ENCODE data around the gene ATP5ME. TPM values are rescaled to one million over a fixed set of nuclear protein-coding genes. Genes with fewer than 3 reads are reported as not detected.

ATP5ME gene
- total RNA-seq, 2 experiments from 2014 or later: 213 to 231 TPM

DNA sequence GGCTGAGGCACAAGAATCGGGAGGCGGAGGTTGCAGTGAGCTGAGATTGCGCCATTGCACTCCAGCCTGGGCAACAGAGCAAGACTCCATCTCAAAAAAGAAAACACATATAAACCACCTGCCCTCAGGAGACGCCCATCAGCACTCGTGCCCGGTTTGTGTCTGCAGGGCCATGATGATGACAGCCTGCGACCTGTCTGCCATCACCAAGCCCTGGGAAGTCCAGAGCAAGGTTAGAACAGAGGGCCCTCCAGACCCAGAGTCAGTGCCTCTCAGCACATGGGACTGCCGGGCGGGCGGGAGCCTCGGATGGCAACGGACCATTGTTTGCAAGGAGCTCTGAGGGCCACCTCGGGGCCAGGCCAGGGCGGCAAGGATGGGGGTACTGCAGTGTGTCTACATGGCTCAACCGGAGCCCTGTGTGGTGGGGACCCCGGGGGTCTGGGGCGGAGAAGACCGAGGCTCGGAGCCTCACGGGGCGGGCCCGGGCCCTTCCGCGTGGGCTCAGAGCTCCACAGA, 9.3 kb downstream of the ATP5ME start:
- CTCF ChIA-PET: interaction anchor here (1.1 to 2.9 kb wide), 4 partner anchors 8 to 77 kb away, joined by 4 to 21 read pairs (median 6); partner anchors contain the start of genes ATP5ME and MYL5
- Mint-ChIP-seq H3K4me1 (peaks cover 9% of the 10 kb centered on the region), H3K27me3 (no peaks in the 10 kb centered on the region), H3K36me3 (peaks cover 16% of the 10 kb centered on the region), H3K27ac (peak overlapping the region; percentile 91), H3K4me3 (peak overlapping the region; percentile 79), H3K9me3 (ENCODE audit: low read depth) (peaks cover 4% of the 10 kb centered on the region)
- DNase-seq (no peak), ATAC-seq (no peak)

DNA sequence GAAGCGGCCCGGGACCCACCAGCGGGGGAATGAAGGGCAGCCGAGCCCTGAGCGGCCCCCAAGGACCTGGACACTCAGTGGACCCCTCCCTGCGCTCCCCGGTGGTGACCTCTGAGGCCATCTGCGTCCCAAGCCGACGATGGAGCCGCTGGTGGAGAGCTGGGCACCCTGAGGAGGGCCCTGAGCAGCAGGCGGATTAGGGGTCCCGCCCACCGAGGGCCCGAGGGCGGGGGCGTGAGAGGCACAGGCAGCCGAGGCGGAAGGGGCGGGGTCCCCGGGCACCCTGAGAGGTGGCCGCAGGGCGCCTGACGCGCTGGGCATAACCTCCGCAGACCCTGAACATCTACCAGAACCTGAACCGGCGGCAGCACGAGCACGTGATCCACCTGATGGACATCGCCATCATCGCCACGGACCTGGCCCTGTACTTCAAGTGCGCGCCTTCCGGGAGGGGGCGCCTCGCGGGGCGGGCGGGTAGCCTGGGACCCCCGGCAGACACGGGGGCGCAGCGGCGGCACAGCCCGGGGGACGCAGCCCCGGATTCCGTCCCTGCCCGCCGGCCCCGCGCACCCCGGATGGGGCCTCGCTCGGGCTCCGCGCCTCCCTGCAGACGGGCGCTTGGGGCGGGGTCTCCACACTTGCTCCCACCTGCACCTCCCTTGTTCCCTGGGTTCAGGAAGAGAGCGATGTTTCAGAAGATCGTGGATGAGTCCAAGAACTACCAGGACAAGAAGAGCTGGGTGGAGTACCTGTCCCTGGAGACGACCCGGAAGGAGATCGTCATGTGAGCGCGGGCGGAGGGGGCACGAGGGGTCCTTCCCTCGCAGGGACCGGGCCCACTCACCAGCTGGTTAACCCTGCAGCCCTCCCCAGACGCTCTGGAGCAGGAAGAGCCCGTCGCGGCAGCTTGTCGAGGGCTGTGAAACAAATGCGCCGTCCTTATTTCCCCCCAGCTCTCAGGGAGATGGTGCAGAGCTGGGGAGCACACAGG, 10.3 kb downstream of the ATP5ME start:
- peak overlapping the region; percentile 79 for H3K4me3 Mint-ChIP-seq
- ATAC-seq (peak; percentile 90), DNase-seq (peak; percentile 86)
- peaks cover 17% of the 10 kb centered on the region for H3K36me3 Mint-ChIP-seq
- peaks cover 9% of the 10 kb centered on the region for H3K4me1 Mint-ChIP-seq
- H3K9me3 Mint-ChIP-seq (ENCODE audit: low read depth): peaks cover 5% of the 10 kb centered on the region
- H3K27ac Mint-ChIP-seq: peak overlapping the region; percentile 91
- no peaks in the 10 kb centered on the region for H3K27me3 Mint-ChIP-seq
- CTCF ChIA-PET: interaction anchor here (0.5 to 2.9 kb wide), 8 partner anchors 10 to 421 kb away, joined by 3 to 21 read pairs (median 4); partner anchors contain the start of genes ATP5ME and MYL5

- Mint-ChIP-seq H3K4me1 (peaks cover 9% of the 10 kb centered on the region), H3K27me3 (no peaks in the 10 kb centered on the region), H3K4me3 (peak overlapping the region; percentile 79), H3K27ac (peak overlapping the region; percentile 78), H3K36me3 (peaks cover 17% of the 10 kb centered on the region), H3K9me3 (ENCODE audit: low read depth) (peaks cover 5% of the 10 kb centered on the region)
- ATAC-seq (peak; percentile 4), DNase-seq (no peak)
- CTCF ChIA-PET: interaction anchor here (0.6 to 2.9 kb wide), 2 partner anchors 10 to 157 kb away, joined by 3 to 21 read pairs; partner anchors contain the start of genes ATP5ME and MYL5
These were observed 11.0 kb downstream of the ATP5ME start for GRCh38 chr4:663046-663437.

- Mint-ChIP-seq H3K36me3 (peaks cover 17% of the 10 kb centered on the region), H3K4me3 (peak overlapping the region; percentile 24), H3K4me1 (peaks cover 9% of the 10 kb centered on the region), H3K9me3 (ENCODE audit: low read depth) (peaks cover 5% of the 10 kb centered on the region), H3K27me3 (no peaks in the 10 kb centered on the region), H3K27ac (no peak overlapping the region)
- ATAC-seq: no peak
- no peak for DNase-seq
- CTCF ChIA-PET: interaction anchor here (2.9 kb wide), 1 partner anchor 11 kb away, joined by 21 read pairs; the partner anchor contains the start of genes ATP5ME and MYL5
These were observed 12.0 kb downstream of the ATP5ME start for GRCh38 chr4:661881-662761.

DNA sequence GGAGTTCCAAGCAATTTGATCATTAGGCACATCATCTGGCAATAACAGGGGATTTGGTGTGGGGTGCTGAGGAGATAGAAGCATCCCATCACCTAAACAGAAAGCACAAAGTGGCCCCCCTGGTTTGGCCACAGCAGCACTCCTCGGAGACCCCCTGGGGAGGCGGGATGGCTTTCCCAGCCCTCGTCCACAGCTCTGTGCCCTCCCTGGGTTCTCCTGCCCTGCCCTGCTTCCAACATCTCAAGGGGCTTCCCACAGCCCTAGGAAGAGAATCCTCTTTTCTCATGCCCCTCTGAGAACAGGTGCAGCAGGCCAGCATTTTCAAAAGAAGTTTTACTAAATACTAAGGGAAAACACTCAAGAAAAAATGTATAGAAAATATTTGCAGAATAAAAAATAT, 12.8 kb downstream of the ATP5ME start:
- H3K4me1 Mint-ChIP-seq: peaks cover 9% of the 10 kb centered on the region
- H3K36me3 Mint-ChIP-seq: peaks cover 17% of the 10 kb centered on the region
- H3K9me3 Mint-ChIP-seq (ENCODE audit: low read depth): peaks cover 5% of the 10 kb centered on the region
- H3K4me3 Mint-ChIP-seq: peak overlapping the region; percentile 6
- H3K27me3 Mint-ChIP-seq: no peaks in the 10 kb centered on the region
- no peak for ATAC-seq
- H3K27ac Mint-ChIP-seq: no peak overlapping the region
- CTCF ChIA-PET: no interaction called here
- no peak for DNase-seq

DNA sequence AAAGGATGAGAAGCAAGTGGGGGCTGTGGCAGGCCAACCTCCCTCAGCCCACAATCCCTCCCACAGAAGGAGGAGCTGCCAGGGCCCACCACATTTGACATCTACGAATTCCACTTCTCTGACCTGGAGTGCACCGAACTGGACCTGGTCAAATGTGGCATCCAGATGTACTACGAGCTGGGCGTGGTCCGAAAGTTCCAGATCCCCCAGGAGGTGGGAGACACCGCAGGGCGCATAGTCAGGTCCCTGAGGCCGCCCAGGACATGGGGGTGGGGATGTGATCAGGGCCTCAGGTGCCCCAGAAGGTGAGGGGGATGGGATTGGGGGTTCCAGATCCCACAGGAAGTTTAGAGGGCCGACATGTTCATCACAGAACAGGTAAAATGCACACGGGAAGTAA, 13.7 kb downstream of the ATP5ME start:
- no peaks in the 10 kb centered on the region for H3K27me3 Mint-ChIP-seq
- CTCF ChIA-PET: no interaction called here
- peaks cover 7% of the 10 kb centered on the region for H3K9me3 Mint-ChIP-seq (ENCODE audit: low read depth)
- H3K27ac Mint-ChIP-seq: no peak overlapping the region
- H3K36me3 Mint-ChIP-seq: peaks cover 17% of the 10 kb centered on the region
- ATAC-seq: no peak
- no peak overlapping the region for H3K4me3 Mint-ChIP-seq
- peaks cover 8% of the 10 kb centered on the region for H3K4me1 Mint-ChIP-seq
- no peak for DNase-seq

- ATAC-seq (no peak), DNase-seq (no peak)
- H3K36me3 Mint-ChIP-seq: peaks cover 17% of the 10 kb centered on the region
- H3K4me3 Mint-ChIP-seq: no peak overlapping the region
- CTCF ChIA-PET: no interaction called here
- H3K9me3 Mint-ChIP-seq (ENCODE audit: low read depth): peaks cover 7% of the 10 kb centered on the region
- no peak overlapping the region for H3K27ac Mint-ChIP-seq
- peaks cover 7% of the 10 kb centered on the region for H3K4me1 Mint-ChIP-seq
- no peaks in the 10 kb centered on the region for H3K27me3 Mint-ChIP-seq
These were observed 14.2 kb downstream of the ATP5ME start for GRCh38 chr4:659851-660250.

DNA sequence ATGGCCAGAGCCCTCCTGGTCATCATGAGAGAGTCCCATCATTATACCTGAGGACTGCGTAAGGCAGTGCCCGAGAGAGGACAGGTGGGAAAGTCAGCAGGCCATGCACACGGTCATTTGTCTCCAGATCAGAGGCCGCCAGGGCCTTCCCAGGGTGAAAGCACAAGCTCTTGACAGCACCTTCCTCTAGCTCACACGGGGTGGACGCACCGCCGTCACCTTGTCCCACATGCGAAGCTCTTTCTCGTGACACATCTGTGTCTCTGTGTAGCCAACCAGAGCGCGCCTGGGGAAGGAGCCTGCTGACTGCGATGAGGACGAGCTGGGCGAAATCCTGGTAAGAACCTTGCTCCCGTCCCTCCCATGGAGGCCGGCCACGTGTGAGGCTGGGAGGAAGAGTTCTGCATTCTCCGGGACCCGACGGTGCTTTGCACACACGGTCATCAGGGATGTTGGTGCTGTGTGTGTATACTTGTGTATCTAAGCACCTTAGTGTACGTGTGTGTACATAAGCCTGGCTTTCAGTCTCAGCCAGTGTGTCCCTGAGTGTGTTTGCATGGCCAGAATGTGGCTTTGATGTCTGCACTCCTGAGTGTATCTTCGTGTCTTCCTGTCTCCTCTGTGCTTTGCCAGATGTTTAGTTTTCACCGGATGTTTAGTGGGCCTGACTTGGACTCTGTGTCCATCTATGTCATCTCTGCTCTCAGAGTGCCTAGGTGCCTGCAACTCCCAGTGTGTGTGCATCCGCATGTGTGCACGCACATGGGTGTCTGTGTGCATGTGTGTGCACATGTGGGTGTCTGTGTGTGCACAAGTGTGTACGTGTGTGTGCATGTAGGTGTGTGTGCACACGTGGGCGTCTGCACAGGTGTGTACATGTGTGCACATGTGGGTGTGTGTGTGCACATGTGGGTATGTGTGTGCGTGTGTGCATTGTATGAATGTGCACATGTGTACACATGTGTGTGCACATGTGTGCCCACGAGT, 15.1 kb downstream of the ATP5ME start:
- Mint-ChIP-seq H3K27me3 (no peaks in the 10 kb centered on the region), H3K4me1 (peaks cover 2% of the 10 kb centered on the region), H3K4me3 (no peak overlapping the region), H3K27ac (no peak overlapping the region), H3K9me3 (ENCODE audit: low read depth) (peaks cover 7% of the 10 kb centered on the region), H3K36me3 (peaks cover 16% of the 10 kb centered on the region)
- DNase-seq (no peak), ATAC-seq (no peak)
- CTCF ChIA-PET: no interaction called here

DNA sequence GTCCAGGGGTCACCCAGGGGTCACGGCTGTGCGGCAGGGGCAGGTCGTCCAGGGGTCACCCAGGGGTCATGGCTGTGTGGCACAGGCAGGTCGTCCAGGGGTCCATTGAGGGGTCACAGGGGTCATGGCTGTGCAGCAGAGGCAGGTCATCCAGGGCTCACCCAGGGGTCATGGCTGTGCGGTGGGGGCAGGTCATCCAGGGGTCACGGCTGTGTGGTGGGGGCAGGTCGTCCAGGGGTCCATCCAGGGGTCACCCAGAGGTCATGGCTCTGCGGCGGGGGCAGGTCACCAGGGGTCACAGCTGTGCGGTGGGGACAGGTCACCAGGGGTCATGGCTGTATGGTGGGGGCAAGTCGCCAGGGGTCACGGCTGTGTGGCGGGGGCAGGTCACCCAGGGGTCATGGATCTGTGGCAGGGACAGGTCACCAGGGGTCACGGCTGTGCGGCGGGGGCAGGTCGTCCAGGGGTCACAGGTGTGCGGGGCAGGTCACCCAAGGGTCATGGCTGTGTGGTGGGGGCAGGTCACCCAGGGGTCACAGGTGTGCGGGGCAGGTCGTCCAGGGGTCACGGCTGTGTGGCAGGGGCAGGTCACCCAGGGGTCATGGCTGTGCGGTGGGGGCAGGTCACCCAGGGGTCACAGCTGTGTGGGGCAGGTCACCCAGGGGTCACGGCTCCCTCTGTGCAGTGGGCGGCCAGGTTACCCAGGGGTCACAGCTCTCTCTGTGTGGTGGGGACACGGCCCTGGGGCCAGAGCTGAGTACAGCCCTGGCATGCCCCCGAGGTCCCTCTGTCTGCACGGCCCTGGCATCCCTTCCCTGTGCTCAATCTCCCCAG, 16.0 kb downstream of the ATP5ME start:
- peaks cover 7% of the 10 kb centered on the region for H3K9me3 Mint-ChIP-seq (ENCODE audit: low read depth)
- no peak for ATAC-seq
- CTCF ChIA-PET: no interaction called here
- H3K4me3 Mint-ChIP-seq: no peak overlapping the region
- H3K4me1 Mint-ChIP-seq: peaks cover 2% of the 10 kb centered on the region
- peaks cover 16% of the 10 kb centered on the region for H3K36me3 Mint-ChIP-seq
- H3K27me3 Mint-ChIP-seq: no peaks in the 10 kb centered on the region
- no peak overlapping the region for H3K27ac Mint-ChIP-seq
- DNase-seq: no peak

DNA sequence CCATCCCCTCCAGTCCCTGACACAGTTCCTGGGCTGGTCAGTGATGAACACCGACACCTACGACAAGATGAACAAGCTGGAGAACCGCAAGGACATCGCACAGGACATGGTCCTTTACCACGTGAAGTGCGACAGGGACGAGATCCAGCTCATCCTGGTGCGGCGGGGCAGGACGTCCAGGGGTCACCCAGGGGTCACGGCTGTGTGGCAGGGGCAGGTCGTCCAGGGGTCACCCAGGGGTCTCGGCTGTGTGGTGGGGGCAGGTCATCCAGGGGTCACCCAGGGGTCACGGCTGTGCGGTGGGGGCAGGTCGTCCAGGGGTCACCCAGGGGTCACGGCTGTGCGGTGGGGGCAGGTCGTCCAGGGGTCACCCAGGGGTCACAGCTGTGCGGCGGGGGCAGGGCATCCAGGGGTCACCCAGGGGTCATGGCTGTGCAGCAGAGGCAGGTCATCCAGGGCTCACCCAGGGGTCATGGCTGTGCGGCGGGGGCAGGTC, 16.7 kb downstream of the ATP5ME start:
- CTCF ChIA-PET: no interaction called here

DNA sequence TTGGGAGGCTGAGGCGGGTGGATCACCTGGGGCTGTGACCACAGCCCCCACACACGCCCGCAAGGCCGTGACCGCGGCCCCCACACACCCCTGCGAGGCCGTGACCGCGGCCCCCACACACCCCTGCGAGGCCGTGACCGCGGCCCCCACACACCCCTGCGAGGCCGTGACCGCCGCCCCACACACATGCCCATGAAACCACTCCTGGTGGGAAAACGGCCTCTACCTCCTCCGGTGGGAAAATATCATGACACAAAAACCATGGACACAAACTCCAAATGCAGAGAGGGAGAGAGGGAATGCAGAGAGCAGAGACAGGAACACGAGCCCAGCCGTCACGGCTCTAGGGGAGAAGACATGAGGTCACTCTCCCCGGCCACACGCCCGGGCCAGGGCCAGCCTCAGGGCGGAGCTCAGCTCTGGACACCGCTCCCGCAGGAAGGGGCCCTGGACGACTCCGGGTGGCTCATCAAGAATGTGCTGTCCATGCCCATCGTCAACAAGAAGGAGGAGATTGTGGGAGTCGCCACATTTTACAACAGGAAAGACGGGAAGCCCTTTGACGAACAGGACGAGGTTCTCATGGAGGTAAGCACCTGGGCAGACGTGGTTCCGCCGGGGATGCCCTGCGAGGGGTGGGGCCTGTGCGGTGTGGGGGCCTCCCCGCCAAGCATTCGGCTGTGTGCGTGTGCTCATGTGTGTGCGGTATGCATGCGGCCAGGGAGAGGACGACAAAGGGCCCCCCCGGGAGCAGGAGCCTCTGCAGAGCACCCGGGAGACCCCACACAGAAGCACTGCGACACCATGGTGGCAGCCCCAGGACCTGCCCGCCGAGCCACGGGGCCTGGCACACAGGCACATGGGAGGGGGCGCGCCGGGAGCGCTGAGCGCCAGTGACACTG, 17.4 kb downstream of the ATP5ME start:
- no peaks in the 10 kb centered on the region for H3K4me1 Mint-ChIP-seq
- peaks cover 12% of the 10 kb centered on the region for H3K36me3 Mint-ChIP-seq
- DNase-seq (no peak), ATAC-seq (no peak)
- H3K4me3 Mint-ChIP-seq: no peak overlapping the region
- peaks cover 2% of the 10 kb centered on the region for H3K27me3 Mint-ChIP-seq
- H3K27ac Mint-ChIP-seq: no peak overlapping the region
- CTCF ChIA-PET: no interaction called here
- H3K9me3 Mint-ChIP-seq (ENCODE audit: low read depth): peaks cover 7% of the 10 kb centered on the region

More for the DNA sequence above, 16.7 kb downstream of the ATP5ME start:
- Mint-ChIP-seq H3K36me3 (peaks cover 16% of the 10 kb centered on the region), H3K27me3 (no peaks in the 10 kb centered on the region), H3K9me3 (ENCODE audit: low read depth) (peaks cover 7% of the 10 kb centered on the region), H3K4me3 (no peak overlapping the region), H3K4me1 (peaks cover 2% of the 10 kb centered on the region), H3K27ac (no peak overlapping the region)
- DNase-seq (no peak), ATAC-seq (no peak)

All from activated CD8-positive, alpha-beta memory T cell treated with anti-CD3 and anti-CD28 coated beads, Interleukin-2, amount 10 ng/mL, durations not matched to agents 7 days and 5 days (primary cell).